ENCODE results near the gene MYL10. TPM values are rescaled to one million over a fixed set of nuclear protein-coding genes. Genes with fewer than 3 reads are reported as not detected.

MYL10 gene
- polyA plus RNA-seq, 1 donor from 2014 or later, result not detected

GRCh38 chr7:101626069-101626671 lies 2.9 kb downstream of the MYL10 start:
- no peak overlapping the region for H3K4me2 ChIP-seq (ENCODE audit: low read length)

GRCh38 chr7:101625031-101625791 lies 3.9 kb downstream of the MYL10 start:
- TF ChIP-seq TAF1 (IDR thresholded peaks at IDR 0.05; ENCODE audit: low read depth), result no peak
- no peak for TF ChIP-seq POLR2AphosphoS5 (IDR thresholded peaks at IDR 0.05)
- TF ChIP-seq CTCF (IDR thresholded peaks at IDR 0.05; ENCODE audit: poor library complexity, severe bottlenecking), result no peak
- no peak for TF ChIP-seq SMC3 (conservative IDR thresholded peaks at IDR 0.05; ENCODE audit: poor library complexity)
- TF ChIP-seq, protein P1, sequence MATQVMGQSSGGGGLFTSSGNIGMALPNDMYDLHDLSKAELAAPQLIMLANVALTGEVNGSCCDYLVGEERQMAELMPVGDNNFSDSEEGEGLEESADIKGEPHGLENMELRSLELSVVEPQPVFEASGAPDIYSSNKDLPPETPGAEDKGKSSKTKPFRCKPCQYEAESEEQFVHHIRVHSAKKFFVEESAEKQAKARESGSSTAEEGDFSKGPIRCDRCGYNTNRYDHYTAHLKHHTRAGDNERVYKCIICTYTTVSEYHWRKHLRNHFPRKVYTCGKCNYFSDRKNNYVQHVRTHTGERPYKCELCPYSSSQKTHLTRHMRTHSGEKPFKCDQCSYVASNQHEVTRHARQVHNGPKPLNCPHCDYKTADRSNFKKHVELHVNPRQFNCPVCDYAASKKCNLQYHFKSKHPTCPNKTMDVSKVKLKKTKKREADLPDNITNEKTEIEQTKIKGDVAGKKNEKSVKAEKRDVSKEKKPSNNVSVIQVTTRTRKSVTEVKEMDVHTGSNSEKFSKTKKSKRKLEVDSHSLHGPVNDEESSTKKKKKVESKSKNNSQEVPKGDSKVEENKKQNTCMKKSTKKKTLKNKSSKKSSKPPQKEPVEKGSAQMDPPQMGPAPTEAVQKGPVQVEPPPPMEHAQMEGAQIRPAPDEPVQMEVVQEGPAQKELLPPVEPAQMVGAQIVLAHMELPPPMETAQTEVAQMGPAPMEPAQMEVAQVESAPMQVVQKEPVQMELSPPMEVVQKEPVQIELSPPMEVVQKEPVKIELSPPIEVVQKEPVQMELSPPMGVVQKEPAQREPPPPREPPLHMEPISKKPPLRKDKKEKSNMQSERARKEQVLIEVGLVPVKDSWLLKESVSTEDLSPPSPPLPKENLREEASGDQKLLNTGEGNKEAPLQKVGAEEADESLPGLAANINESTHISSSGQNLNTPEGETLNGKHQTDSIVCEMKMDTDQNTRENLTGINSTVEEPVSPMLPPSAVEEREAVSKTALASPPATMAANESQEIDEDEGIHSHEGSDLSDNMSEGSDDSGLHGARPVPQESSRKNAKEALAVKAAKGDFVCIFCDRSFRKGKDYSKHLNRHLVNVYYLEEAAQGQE (IDR thresholded peaks at IDR 0.05; ENCODE audit: borderline replicate concordance), result no peak
- TF ChIP-seq MXI1 (conservative IDR thresholded peaks at IDR 0.05; ENCODE audit: poor library complexity, severe bottlenecking), result no peak
- no peak for TF ChIP-seq RAD21 (conservative IDR thresholded peaks at IDR 0.05)
- no peak for TF ChIP-seq EP300 (conservative IDR thresholded peaks at IDR 0.05; ENCODE audit: poor library complexity, severe bottlenecking)
- no peak for TF ChIP-seq EZH2 (IDR thresholded peaks at IDR 0.05; ENCODE audit: borderline replicate concordance, insufficient read depth, low read length, poor library complexity, severe bottlenecking)
- Histone ChIP-seq H3K36me3 (ENCODE audit: insufficient read depth, low read length) (no peaks in the 10 kb centered on the region), H4K20me1 (ENCODE audit: insufficient read depth) (no peaks in the 10 kb centered on the region), H3K9me2 (ENCODE audit: insufficient read depth, low read length) (no peaks in the 10 kb centered on the region), H3K9ac (ENCODE audit: low read length) (no peak overlapping the region), H3K27ac (ENCODE audit: low read length) (no peak overlapping the region), H3K9me3 (ENCODE audit: low read length) (no peaks in the 10 kb centered on the region), H3K27me3 (ENCODE audit: insufficient read depth, low read depth, low read length) (no peaks in the 10 kb centered on the region), H3F3A (ENCODE audit: insufficient read depth, low read length, poor library complexity, severe bottlenecking) (no peaks in the 10 kb centered on the region), H2AFZ (ENCODE audit: low read depth, low read length) (no peak overlapping the region), H3K4me3 (ENCODE audit: low read length) (no peak overlapping the region), H3K4me2 (ENCODE audit: low read length) (no peak overlapping the region), H3K79me2 (replicated peaks; ENCODE audit: insufficient read depth, low read length) (no peaks in the 10 kb centered on the region)

More at GRCh38 chr7:101626069-101626671, 2.9 kb downstream of the MYL10 start:
- Histone ChIP-seq H3F3A (ENCODE audit: insufficient read depth, low read length, poor library complexity, severe bottlenecking) (no peaks in the 10 kb centered on the region), H3K27me3 (ENCODE audit: insufficient read depth, low read depth, low read length) (no peaks in the 10 kb centered on the region), H3K79me2 (replicated peaks; ENCODE audit: insufficient read depth, low read length) (no peaks in the 10 kb centered on the region), H2AFZ (ENCODE audit: low read depth, low read length) (no peak overlapping the region), H3K9me2 (ENCODE audit: insufficient read depth, low read length) (no peaks in the 10 kb centered on the region), H3K9me3 (ENCODE audit: low read length) (no peaks in the 10 kb centered on the region), H3K36me3 (ENCODE audit: insufficient read depth, low read length) (no peaks in the 10 kb centered on the region), H3K4me3 (ENCODE audit: low read length) (no peak overlapping the region), H3K9ac (ENCODE audit: low read length) (no peak overlapping the region), H4K20me1 (ENCODE audit: insufficient read depth) (no peaks in the 10 kb centered on the region), H3K27ac (ENCODE audit: low read length) (no peak overlapping the region)
- TF ChIP-seq POLR2AphosphoS5 (IDR thresholded peaks at IDR 0.05), result no peak

Measured in neural cell (in vitro differentiated cells).